ENCODE data around the gene RMDN3.

RMDN3 gene

GRCh38 chr15:40749151-40749630 lies 5.9 kb downstream of the RMDN3 start:
- DNase-seq (ENCODE audit: low read depth), result no peak

GRCh38 chr15:40747685-40748631 lies 7.1 kb downstream of the RMDN3 start:
- no peak for DNase-seq (ENCODE audit: low read depth)

GRCh38 chr15:40746916-40747418 lies 8.1 kb downstream of the RMDN3 start:
- peak; percentile 36 for DNase-seq (ENCODE audit: low read depth)

GRCh38 chr15:40744815-40745152 lies 10.3 kb downstream of the RMDN3 start:
- no peak for DNase-seq (ENCODE audit: low read depth)

GRCh38 chr15:40743921-40744814 lies 10.9 kb downstream of the RMDN3 start:
- peak; percentile 85 for DNase-seq (ENCODE audit: low read depth)

GRCh38 chr15:40743485-40743901 lies 11.6 kb downstream of the RMDN3 start:
- no peak for DNase-seq (ENCODE audit: low read depth)

- no peak for DNase-seq (ENCODE audit: low read depth)
These were observed 15.2 kb downstream of the RMDN3 start for GRCh38 chr15:40739854-40740253.

- DNase-seq (ENCODE audit: low read depth), result no peak
These were observed 16.0 kb downstream of the RMDN3 start for GRCh38 chr15:40739047-40739446.

GRCh38 chr15:40737048-40737447 lies 18.0 kb downstream of the RMDN3 start:
- DNase-seq (ENCODE audit: low read depth), result no peak

- no peak for DNase-seq (ENCODE audit: low read depth)
These were observed 18.5 kb downstream of the RMDN3 start for GRCh38 chr15:40736575-40736974.

- DNase-seq (ENCODE audit: low read depth), result peak; percentile 31
These were observed 24.0 kb downstream of the RMDN3 start for GRCh38 chr15:40731034-40731433.

GRCh38 chr15:40723919-40724318 lies 31.1 kb downstream of the RMDN3 start:
- DNase-seq (ENCODE audit: low read depth), result no peak

- peak; percentile 25 for DNase-seq (ENCODE audit: low read depth)
These were observed 32.1 kb downstream of the RMDN3 start for GRCh38 chr15:40722934-40723333.

GRCh38 chr15:40722354-40722753 lies 32.7 kb downstream of the RMDN3 start:
- no peak for DNase-seq (ENCODE audit: low read depth)

- no peak for DNase-seq (ENCODE audit: low read depth)
These were observed 33.4 kb downstream of the RMDN3 start for GRCh38 chr15:40721701-40722100.

- DNase-seq (ENCODE audit: low read depth), result no peak
These were observed 38.9 kb downstream of the RMDN3 start for GRCh38 chr15:40716165-40716564.

- no peak for DNase-seq (ENCODE audit: low read depth)
These were observed 40.9 kb downstream of the RMDN3 start for GRCh38 chr15:40714144-40714543.

GRCh38 chr15:40706121-40706520 lies 48.9 kb downstream of the RMDN3 start:
- no peak for DNase-seq (ENCODE audit: low read depth)

- peak; percentile 18 for DNase-seq (ENCODE audit: low read depth)
These were observed 53.0 kb downstream of the RMDN3 start for GRCh38 chr15:40702077-40702476.

- DNase-seq (ENCODE audit: low read depth), result no peak
These were observed 57.1 kb downstream of the RMDN3 start for GRCh38 chr15:40697916-40698315.

- no peak for DNase-seq (ENCODE audit: low read depth)
These were observed 58.8 kb downstream of the RMDN3 start for GRCh38 chr15:40696228-40696627.

- DNase-seq (ENCODE audit: low read depth), result peak; percentile 24
These were observed 59.6 kb downstream of the RMDN3 start for GRCh38 chr15:40695469-40695890.

All from iris pigment epithelial cell (primary cell).